GM10266 (cell line): Measurements from ENCODE around the gene ESPL1.
"Not testable (repeated sequence)": the region's sequence is repeated elsewhere in the genome, so short reads cannot be mapped to it uniquely, and the experiment has no call there.

Source experiments
- DNase-seq: peaks from one replicate; pipeline ENCODE4 v3.0.0; 2012; ENCODE audit errors: extremely low spot score
- TF ChIP-seq, protein P1 (sequence below): IDR thresholded peaks from 2 replicates; pipeline ENCODE4 v1.5.1; 2012; ENCODE audit warnings: mild to moderate bottlenecking, low read depth; ENCODE audit not compliant: control insufficient read depth, insufficient read depth; ENCODE audit errors: missing control alignments

The ESPL1 gene

DNA sequence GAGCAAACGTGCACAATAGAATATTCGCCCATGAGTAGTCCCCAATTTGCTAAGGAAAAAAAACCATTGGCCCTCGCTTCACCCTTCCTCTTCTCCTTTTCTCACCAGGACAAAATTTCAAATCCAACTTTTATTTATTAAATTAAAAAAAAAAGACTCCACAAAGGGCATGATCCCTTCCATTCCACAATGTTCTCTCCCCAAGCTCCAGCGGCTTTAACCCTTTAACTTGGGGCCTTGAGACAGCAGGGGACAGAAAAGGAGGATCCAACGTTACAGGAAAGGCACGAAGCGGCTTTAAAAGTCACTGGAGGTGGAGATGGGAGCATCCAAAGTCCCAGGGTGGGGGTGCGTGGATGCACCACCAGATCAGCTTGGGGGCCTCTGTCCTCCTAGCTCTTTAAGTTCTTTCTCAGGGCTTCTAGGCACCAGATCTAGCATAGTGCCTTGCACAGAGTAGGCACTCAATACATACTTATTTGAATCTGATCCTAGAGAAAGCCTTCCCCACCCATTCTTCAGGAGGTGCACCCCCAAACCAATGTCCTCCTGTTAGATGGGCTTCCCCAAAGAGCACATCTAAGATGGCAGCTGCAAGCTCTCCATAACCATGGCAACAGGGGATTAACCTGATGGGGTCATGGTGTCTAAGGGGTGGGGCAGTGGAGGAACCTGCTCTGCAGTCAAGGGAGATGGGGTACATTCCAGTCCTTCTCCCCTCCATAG is 58.5 kb downstream of the ESPL1 start:
- TF ChIP-seq, protein P1, sequence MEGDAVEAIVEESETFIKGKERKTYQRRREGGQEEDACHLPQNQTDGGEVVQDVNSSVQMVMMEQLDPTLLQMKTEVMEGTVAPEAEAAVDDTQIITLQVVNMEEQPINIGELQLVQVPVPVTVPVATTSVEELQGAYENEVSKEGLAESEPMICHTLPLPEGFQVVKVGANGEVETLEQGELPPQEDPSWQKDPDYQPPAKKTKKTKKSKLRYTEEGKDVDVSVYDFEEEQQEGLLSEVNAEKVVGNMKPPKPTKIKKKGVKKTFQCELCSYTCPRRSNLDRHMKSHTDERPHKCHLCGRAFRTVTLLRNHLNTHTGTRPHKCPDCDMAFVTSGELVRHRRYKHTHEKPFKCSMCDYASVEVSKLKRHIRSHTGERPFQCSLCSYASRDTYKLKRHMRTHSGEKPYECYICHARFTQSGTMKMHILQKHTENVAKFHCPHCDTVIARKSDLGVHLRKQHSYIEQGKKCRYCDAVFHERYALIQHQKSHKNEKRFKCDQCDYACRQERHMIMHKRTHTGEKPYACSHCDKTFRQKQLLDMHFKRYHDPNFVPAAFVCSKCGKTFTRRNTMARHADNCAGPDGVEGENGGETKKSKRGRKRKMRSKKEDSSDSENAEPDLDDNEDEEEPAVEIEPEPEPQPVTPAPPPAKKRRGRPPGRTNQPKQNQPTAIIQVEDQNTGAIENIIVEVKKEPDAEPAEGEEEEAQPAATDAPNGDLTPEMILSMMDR, result no peak
- no peak for DNase-seq

DNA sequence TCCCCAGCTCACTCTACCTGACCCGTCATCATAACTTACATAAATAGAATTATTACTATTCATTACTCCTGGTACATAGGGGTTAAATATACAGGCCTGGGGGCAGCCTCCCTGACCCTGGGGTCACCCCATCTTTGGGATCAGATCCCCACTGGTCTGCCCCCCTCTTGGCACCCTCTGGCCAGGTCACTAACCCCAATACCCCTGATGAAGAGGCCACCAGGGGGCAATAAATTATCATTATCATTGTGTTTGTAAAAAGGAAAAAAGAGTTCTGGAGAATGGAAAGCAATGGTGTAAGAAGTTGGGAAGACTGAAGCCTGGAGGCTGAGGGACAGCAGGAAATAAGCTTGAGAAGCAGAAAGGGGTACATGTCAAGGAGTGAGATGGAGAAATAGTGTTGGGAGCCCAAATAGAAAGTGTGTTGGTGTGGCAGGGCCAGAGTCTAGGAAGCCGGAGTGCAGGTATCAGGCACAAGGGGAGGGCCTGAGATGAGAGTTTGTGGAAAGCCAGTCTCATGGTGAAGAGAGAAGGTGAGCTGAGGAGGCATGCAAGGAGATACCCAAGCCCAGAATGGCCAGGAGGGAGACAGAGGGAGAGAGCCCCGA is 59.4 kb downstream of the ESPL1 start:
- DNase-seq, result no peak
- TF ChIP-seq, protein P1, result peak; percentile 37

DNA sequence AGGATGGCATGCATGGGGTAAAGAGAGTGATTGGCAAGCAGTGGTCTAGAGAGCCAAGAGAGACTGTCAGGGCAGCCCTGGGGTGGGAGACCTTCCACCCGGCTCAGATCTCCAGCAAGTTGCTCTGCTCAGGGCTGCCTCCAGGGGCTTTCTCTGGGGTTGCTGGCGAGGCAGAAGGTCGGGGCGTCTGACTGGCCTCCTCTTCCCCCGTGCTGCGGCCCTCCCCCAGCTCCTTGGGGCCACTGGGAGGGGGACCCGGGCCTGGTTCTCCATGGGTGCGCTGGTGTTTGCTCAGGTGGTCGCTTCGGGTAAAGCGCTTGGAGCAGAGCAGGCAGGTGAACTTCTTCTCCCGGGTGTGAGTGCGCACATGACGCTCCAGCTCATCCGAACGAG is 59.9 kb downstream of the ESPL1 start:
- TF ChIP-seq, protein P1, result no peak

DNA sequence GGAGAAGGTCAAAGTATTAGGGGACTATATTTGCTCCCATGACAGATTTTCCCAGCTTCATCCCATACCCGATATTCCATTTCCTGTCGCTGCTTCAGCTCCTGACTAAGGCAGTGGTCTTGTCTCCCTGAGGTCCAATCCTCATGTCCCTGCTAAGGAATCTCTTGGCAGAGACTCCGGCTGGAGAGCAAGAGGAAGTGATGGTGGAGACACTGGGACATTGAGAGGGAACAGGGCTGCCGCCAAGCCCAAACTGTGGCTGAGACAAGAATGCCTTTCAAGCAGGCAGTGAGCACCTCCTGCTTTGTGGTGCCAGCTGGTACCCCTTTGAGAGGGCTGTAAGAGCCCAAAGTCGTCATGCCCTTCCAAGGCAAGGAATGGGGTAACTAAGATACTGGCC is 62.6 kb downstream of the ESPL1 start:
- no peak for DNase-seq
- TF ChIP-seq, protein P1, result no peak

More for the DNA sequence above, 59.9 kb downstream of the ESPL1 start:
- no peak for DNase-seq

DNA sequence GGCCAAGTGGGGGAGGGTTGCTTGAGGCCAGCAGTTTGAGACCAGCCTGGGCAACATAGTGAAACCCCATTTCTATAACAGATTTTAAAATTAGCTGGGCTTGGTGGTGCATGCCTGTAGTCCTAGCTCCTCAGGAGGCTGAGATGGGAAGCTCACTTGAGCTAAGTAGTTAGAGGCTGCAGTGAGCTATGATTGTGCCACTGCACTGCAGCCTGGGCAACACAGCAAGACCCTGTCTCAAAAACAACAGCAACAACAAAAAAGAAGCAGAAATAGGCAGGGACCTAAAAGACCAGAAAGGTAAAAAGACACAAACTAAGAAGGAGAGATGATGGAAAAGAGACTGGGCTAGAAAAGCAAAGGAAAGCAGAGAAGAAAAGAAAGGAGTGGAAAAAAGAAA is 64.2 kb downstream of the ESPL1 start:
- not testable (repeated sequence) for DNase-seq

DNA sequence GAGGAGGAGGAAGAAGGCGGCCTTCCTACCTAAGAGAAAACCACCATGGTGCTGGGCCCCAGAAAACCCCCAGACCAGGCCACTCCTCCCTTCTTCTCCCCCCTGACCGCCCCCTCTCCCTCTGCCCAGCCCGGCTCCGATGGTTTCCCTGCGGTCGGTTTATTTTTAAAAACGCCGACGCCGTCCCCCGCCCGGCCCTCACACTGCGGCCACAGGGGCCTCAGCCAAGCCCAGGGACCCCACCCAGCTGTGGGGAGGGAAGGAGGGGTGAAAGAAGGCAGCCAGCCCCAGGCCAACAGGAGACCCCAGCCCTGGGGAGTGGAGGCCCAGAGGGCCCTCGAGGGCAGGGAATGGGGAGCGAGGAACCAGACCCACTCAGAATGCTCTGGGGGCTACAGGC is 64.6 kb downstream of the ESPL1 start:
- no peak for DNase-seq
- TF ChIP-seq, protein P1, result no peak

DNA sequence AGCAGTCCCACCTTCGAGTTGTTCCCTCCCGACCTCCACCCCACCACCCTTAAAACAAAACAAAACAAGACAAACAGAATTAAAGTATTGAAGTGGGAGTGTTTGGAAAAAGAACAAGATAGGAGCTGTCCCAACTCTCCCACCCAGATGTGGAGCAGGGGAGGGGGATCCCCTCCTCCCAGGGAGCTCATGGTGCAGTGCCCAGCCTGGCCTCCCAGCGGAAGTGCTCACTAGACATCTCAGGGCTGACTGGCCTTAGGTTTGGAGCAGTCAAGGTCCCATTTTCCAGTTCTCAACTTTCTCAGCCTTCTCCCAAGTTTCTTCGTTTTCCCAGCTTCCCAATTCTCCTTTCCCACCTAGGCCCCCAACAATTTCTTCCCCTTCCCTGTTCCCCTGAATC is 65.2 kb downstream of the ESPL1 start:
- no peak for DNase-seq
- TF ChIP-seq, protein P1, result no peak
